HG03342 (cell line): ENCODE results near the gene TRIO.

Experiments
- ATAC-seq: cut with Tn5 transposase; IDR thresholded peaks from one replicate; pipeline ENCODE4 v1.9.1; 2021; ENCODE audit warnings: mild to moderate bottlenecking, moderate library complexity; ENCODE audit not compliant: unreplicated experiment

Gene TRIO

DNA sequence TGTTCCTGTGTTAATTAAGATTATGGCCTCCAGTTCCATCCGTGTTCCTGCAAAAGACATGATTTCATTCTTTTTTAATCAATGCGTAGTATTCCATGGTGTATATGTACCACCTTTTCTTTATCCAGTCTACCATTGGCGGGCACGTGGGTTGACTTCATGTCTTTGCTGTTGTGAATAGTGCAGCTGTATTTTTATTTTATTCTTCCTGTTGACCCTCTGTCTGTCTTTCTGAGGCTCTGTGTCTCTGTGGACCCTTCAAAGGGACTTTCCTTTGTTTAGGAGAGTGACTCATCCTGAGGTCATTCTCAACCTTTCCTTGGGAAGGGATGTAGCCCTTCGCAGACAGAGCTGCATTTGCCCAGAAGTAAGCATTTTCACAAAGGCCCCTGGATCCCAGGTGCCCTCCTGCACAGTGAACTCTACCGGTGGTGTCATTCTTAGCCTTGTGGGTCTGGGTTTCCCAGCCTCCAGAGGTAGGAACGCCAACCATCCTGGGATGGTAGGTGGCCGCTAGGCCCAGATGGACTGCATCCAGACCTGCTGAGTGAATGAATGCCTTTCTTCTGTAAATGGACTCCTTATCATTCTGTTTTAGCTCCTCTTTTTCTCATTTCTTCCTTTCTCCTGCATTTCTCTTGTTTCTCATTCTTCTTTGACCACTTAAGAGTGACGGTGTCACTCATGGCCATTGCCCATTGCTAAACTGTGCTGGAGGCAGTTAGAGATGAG lies 22.4 kb downstream of the TRIO start:
- ATAC-seq: no peak

DNA sequence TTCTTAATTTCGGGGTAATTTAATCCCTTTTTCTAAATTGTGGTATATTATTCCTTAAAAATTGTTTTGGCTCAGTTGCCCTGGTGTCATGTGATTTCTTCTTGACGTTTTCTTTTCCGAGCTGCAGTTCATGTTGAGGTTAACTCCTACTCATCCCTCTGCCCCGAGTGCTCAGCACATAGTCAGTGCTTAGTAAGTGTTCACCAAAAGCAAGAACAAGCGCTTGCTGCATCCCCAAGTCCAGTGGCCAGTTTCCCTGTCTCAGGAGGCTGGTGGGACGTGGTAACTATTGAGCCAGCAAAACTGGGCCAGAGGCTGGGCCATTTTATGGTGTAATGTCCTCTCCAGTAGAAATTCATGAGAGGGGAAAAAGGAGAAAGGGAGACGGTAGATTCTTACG lies 23.3 kb downstream of the TRIO start:
- no peak for ATAC-seq

DNA sequence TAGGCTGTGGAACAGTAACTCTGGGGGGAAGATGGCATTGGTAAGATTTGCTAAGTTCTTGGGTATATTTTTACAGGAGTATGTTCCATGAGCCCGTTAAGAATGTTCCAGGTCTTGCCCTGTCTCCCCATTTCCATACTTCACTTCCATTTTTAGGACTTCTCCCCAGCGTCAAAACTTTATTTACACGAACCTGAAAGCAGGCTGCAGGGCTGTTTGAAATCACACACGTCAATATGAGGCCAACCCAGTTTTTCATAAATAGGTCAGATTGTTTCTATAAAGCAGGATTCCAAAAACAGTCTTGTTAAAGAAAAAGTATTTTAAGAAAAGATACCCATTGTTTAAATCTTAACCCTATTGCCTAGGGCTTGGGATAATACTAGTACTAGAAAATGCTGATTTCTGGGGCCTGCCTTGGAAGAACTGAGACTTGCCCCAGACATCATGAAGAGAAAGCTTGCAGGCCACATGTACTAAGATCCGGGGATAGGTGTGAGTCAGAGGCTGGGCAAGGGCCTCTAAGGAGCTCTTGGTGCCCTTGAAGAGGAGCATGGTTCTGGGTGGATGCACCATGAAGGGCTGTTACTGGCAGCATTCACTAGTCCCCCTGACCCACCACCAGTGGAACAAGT lies 24.2 kb downstream of the TRIO start:
- ATAC-seq: peak; percentile 31

DNA sequence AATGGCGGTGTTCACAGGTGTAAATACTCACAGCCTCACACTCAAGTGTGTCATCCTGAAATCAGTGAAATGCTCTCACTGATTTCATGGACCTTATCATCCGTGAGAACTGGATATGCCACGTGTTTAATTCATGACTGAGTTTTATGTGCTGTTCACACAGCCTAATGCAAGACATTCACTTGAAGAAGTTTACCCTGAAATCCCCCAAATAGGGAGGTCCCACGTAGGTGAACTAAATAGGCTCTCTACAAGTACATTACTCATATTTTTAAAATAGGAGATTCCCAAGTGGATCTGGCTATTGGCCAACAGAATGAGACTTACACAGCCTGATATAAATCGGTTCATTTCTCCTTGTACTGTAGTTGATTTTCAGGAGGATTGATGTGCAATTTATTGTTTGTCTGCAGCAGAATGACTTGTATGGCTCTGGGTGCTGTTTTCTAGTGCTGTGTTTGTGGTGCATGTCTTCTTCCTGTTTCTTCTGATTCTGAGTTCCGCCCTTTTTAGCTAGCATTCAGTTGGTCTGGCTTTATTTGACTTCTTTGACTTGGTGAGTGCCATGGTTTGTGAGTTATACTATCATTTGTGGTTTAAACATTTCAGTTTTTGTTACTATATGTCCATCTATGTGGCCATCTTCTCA lies 25.1 kb downstream of the TRIO start:
- peak; percentile 38 for ATAC-seq

DNA sequence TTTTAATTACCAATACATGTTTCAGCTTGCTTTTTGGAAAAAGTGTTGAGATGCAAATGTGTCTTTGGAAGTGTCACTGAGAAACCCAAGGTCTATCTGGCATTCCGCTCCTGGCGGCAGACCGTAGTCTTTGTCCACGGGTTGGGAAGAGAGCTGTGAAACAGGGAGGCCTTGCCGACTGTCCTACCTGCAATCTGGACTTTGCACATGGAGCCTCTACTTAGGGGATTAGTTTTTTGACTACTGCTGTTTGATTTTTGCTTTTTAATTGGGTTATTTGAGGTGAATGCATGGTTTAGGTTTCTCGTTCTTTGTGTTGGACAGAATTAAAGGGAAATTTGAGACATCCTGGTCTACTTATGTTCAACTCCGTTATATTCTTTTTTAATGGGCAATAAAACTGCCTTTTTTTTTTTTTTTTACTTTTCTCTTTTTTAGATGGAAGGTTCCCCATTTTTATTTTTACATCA lies 25.7 kb downstream of the TRIO start:
- no peak for ATAC-seq

DNA sequence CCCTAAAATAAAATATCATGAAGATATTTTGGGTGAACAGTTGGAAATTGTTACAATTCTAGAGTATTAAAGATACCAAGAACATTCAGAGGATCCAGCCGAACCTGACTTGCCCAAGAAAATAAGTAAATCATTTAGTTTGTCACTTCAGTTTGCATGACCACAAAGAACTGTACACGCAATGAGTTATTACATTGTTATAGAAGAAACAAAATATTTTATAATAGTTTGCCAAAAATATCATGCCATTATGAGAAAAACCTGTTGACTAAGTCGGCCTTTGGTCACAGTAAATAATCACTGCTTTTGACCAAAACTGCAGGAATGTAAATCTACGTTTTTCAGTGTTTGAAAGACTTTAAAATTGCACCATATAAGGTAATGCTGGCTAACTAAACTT lies 27.9 kb downstream of the TRIO start:
- no peak for ATAC-seq

DNA sequence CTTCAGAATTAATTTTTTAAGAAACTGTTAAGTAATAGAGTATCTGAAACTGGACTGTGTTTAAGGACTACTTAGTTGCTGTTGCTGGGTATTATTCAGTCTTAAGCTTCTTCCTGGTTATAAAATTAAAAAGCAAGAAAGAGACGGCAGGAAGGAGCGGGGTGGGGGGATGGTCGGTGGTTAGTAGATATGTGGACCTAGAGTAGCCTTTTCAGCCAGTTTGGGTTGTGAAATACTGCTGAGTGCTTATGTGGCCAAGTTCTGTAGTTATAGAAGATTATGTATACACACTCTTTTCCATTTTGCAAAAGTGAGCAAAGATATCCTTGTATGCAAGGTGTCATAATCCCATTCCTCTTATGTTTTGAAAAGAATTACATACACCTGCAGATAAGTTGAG lies 28.5 kb downstream of the TRIO start:
- ATAC-seq: no peak

DNA sequence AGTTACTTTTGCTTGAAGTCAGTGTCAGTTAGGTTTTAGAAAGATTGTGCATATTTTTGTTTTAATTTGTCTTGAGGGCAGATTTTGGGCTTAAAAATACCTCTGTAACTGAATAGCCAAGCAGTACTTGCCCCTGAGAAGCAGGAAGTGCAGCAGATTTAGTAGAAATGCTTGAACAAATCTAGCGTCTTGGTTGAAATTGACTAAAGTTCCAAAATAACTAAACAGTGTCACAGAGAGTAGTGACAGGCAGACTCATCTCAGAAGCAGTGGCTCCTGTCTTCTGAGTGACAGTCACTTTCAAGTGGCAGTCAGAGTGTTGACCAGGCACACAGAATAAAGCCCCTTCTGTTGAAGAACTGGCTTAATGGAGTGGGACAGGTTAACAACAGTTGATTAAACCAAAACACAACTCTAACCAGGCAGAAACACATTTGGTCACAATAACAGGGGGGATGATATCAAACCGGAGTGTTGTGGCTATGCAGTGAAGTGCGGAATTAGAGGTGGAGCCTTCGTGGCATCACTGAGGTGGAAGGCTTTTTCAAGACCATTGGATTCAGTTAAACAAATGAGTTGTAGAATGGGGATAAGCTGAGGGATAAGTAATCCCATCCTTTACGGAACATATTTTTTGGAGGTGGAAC lies 29.1 kb downstream of the TRIO start:
- ATAC-seq: peak; percentile 49

DNA sequence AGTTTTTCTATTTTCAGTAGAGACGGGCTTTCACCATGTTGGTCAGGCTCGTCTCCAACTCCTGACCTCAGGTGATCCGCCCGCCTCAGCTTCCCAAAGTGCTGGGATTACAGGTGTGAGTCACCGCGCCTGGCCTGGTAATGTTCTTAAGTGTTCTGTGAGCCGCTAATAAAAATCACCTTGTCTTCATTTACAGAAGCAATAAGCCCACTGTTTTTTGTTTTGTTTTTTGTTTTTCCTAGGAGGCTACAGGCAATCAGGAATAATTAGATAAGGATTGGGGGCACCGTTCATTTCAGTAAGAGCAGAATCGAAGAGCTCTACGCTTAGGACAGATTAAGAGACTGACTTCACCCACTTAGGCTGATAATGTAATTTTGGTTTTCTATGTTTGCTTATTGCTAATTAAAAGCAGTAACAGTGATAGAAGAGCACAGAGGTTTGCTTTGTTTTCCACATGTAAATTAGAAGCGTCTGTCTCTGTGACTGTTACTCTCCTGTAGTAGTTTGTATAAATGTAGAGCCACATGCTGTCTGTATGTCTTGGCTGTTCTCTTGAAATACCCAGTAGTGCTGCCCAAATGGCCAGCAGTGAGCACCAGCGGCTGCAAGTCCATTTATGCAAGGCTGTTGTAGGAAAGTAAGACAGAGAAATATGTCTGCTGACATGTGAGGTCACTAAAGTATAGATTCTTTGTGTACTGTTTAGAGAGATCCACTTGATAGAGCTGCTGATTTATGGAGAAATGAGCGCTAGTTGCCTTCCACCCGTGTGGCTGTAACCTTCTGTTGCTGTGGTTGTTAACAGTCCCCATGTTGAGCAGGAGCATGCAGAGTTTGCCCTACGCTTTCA lies 30.5 kb downstream of the TRIO start:
- peak; percentile 10 for ATAC-seq

DNA sequence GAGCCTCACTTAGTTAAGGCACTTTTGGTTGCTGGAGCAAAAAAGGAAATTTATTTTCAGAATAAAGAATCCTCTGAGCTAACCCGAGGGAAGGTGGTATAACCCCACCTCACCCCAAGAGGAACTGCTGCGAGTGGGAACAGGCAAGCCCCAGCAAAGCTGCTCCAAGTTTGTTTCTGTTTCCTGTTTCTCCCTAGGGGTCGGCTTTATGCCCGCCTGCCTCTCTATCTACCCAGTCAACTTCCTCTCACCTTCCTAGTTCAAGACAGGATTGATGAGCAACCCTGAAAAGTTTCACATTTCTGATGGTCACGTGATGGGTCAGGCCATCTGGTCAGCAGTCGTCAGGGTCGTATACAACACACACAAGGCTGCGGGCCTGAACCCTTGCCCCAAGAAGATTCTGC lies 31.1 kb downstream of the TRIO start:
- peak; percentile 36 for ATAC-seq

DNA sequence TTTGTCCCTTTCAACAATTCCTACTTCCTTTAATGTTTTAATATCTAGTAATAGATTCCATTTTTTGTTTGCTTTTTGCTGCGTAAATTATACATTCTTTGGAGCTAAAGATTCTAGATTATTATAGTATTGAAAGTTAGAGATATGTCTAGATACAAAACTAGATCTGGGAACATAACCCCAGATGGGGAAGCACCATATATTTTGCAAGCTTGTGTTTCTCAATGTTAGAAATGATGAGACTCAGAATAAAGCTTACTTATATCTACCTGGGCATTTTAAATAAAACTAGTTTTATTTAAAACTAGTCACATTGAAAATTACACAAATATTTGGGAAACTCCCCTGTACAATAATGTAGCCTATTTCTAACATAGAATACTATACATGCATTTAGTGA lies 32.2 kb downstream of the TRIO start:
- no peak for ATAC-seq

DNA sequence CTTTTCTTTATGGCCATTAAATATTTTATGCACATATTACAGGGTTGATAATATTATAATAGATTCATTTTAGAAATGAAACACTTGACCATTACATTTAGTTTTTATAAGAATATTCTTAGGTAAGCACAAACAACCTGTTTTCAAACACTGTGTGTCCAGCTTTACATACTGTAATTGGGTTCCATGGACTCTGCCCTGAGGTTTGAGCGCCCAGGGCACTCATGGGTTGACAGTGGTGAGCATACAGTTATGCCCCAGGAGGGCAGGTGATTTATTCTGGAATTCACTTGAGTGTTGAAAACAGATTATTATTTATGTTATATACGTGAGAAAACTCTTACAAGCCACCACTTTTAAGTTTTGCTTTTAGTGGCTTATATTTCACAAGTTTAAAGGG lies 33.7 kb downstream of the TRIO start:
- ATAC-seq: no peak

DNA sequence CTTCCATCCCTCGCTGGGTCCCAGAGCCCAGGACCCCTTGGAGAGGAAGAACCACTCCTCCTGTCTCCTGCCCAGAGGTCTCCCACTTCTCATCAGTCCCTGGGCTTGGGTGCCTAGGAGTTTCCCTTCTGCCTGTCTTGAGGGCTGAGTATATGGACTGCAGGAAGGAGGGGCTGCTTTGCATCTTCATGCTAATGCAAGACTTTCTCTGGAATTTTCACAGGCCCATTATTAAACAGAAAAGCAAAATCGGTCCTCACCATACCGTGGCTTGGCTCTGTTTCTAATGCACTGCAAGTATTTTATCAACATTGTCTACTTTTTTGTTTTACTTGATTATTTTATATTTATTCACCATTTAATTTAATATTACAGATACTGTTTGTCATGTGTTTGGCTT lies 34.5 kb downstream of the TRIO start:
- ATAC-seq: no peak

DNA sequence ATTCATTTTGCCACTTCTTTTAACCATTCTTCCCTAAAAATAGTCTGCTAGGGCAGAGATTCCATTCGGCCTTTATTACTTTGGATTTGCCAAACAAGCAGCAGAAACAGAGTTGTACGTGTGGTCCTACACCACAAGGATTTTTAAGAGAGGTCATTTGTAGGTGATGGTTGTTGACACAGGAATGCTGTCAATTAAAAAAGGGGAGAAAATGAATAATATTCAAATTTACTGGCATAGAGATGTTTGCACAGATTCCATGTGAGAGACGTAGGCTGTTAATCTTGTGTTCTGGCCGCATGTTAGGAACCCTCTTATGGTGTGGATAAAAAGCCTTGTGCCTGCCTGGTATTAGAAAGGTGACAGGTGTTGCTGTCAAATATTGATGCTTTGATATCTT lies 34.9 kb downstream of the TRIO start:
- no peak for ATAC-seq

DNA sequence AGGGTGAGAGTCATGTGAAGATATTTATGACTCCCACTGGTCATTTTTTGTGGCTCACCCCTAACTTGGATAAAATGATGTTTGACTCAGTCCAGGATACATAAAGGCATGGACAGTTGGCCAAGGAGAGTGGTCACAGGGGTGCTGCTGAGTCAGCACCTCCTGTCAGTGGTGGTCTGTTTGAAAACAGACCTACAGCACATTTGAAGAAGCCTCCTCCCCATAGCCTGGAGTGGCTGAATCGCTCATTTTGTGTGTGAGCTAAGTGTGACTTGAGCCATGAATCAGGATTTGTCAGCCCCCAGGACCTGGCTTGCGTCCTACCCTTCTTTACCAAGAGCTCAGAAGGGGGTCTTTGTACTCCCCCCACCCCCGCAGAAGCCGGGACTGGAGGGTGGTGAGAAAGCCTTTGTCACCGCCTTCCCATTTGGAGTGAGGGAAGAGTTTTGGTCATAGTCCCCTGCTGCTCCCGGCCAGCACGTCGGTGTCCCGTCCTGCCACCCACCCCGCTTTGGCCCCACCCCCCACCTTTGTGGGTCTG lies 35.6 kb downstream of the TRIO start:
- no peak for ATAC-seq

DNA sequence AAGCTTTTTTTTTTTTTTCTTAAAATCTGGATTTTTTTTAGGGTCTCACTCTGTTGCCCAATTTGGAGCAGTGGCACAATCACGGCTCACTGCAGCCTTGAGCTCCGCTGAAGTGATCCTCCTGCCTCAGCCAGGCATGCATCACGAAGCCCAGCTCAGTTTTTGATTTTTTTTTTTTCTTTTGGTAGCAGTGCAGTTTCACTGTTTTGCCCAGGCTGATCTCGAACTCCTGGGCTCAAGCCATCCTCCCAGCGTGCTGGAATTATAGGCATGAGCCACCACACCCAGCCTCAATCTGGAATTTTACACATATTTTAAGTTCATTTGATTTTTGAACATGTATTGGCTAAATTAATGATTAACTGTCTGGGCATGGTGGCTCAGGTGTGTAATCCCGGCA lies 36.3 kb downstream of the TRIO start:
- no peak for ATAC-seq

DNA sequence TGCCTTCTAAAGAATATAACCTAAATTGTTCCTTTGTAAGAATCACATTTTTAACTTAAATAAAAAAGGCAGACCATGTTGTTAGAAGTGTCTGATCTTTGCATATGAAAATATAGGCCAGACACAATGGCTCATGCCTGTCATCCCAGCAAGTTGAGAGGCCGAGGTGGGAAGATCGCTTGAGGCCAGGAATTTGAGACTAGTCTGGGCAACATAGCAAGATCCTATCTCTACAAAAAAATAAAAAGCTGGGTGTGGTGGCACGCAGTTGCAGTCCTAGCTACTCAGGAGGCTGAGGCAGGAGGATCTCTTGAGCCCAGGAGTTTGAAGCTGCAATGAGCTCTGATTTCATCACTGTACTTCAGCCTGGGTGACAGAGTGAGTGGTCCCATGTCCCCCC lies 37.3 kb downstream of the TRIO start:
- no peak for ATAC-seq

DNA sequence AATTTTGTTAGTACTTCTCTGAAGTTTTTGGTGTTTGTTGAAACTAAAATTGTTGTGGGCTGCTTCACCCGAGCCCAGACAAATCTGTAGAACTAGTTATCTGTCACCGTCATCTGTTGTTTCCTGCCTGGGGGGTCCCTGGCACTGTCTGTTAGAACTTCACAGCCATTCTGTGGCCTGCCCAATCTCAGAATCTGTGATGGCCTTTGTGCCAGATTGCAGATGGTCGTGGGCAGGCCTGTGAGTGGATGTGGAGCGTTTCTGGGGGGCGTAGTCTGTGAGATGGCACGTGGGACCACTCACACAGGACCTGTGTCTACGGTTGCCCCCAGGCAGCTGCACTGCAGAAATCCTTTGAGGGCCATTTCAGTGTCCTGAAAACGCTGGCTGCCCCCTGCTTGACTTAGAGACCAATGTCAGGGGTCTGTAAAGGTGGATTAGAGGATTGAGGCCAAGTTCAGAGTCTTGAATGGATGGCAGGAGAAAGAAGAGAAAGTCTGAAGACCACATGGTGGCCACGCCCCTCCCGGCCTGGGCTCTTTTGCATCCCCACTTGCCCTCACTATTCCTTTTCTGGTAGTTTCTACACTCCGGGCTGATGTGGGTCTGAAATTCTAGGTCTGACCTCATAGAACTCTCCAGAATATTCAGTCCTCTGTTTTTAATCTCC lies 38.3 kb downstream of the TRIO start:
- no peak for ATAC-seq

DNA sequence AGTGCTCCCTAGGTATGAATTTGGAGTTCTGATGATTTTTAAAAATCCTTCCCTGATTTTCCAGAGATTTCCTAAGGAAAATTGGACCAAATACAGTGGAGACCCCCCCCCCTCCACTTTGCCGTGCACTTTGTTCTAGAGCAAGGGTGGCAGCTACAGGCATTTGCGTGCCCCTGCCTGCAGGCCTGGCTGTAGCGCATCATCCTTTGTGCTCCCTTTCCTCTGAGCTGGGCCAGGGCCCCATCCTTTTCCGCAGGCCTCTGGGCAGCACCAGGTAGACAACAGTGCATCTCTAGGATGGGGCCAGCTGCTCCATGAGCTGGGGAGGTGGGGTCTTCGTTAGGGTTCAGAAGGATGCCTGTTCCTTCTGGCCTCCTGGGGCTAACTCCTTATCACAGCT lies 39.6 kb downstream of the TRIO start:
- no peak for ATAC-seq
